ENCODE data around the gene MOXD1.

The MOXD1 gene

GRCh38 chr6:132253211-132253610, 148.1 kb downstream of the MOXD1 start:
- Histone ChIP-seq H3K9me3 (ENCODE audit: severe bottlenecking) (peaks cover 8% of the 10 kb centered on the region), H3K27me3 (ENCODE audit: insufficient read depth, low read depth, severe bottlenecking) (peaks cover 7% of the 10 kb centered on the region), H3K36me3 (no peaks in the 10 kb centered on the region), H3K27ac (no peak overlapping the region), H3K4me3 (ENCODE audit: low read depth, low read length) (no peak overlapping the region)
- TF ChIP-seq CTCF (IDR thresholded peaks at IDR 0.05; ENCODE audit: low read depth, low read length), result no peak
- no peak for DNase-seq

GRCh38 chr6:132252113-132252512, 149.2 kb downstream of the MOXD1 start:
- peaks cover 8% of the 10 kb centered on the region for H3K9me3 ChIP-seq (ENCODE audit: severe bottlenecking)
- peak; percentile 18 for DNase-seq
- no peak for TF ChIP-seq CTCF (IDR thresholded peaks at IDR 0.05; ENCODE audit: low read depth, low read length)
- H3K36me3 ChIP-seq, result no peaks in the 10 kb centered on the region
- H3K27me3 ChIP-seq (ENCODE audit: insufficient read depth, low read depth, severe bottlenecking), result peaks cover 18% of the 10 kb centered on the region
- H3K27ac ChIP-seq, result no peak overlapping the region
- no peak overlapping the region for H3K4me3 ChIP-seq (ENCODE audit: low read depth, low read length)

- Histone ChIP-seq H3K27ac (no peak overlapping the region), H3K9me3 (ENCODE audit: severe bottlenecking) (peaks cover 8% of the 10 kb centered on the region), H3K36me3 (no peaks in the 10 kb centered on the region), H3K27me3 (ENCODE audit: insufficient read depth, low read depth, severe bottlenecking) (peaks cover 21% of the 10 kb centered on the region), H3K4me3 (ENCODE audit: low read depth, low read length) (no peak overlapping the region)
- no peak for DNase-seq
- no peak for TF ChIP-seq CTCF (IDR thresholded peaks at IDR 0.05; ENCODE audit: low read depth, low read length)
These were observed 149.6 kb downstream of the MOXD1 start for GRCh38 chr6:132251711-132252110.

- TF ChIP-seq CTCF (IDR thresholded peaks at IDR 0.05; ENCODE audit: low read depth, low read length), result no peak
- no peak for DNase-seq
- Histone ChIP-seq H3K36me3 (no peaks in the 10 kb centered on the region), H3K27me3 (ENCODE audit: insufficient read depth, low read depth, severe bottlenecking) (peaks cover 30% of the 10 kb centered on the region), H3K9me3 (ENCODE audit: severe bottlenecking) (peaks cover 8% of the 10 kb centered on the region), H3K4me3 (ENCODE audit: low read depth, low read length) (no peak overlapping the region), H3K27ac (no peak overlapping the region)
These were observed 153.7 kb downstream of the MOXD1 start for GRCh38 chr6:132247381-132248159.

- TF ChIP-seq CTCF (IDR thresholded peaks at IDR 0.05; ENCODE audit: low read depth, low read length), result no peak
- no peaks in the 10 kb centered on the region for H3K36me3 ChIP-seq
- H3K4me3 ChIP-seq (ENCODE audit: low read depth, low read length), result no peak overlapping the region
- no peak for DNase-seq
- no peak overlapping the region for H3K27ac ChIP-seq
- peaks cover 3% of the 10 kb centered on the region for H3K9me3 ChIP-seq (ENCODE audit: severe bottlenecking)
- peaks cover 30% of the 10 kb centered on the region for H3K27me3 ChIP-seq (ENCODE audit: insufficient read depth, low read depth, severe bottlenecking)
These were observed 154.5 kb downstream of the MOXD1 start for GRCh38 chr6:132246632-132247270.
